ENCODE measurements around the gene GJD4. TPM values are rescaled to one million over a fixed set of nuclear protein-coding genes. Genes with fewer than 3 reads are reported as not detected.

GJD4 gene
- total and polyA plus RNA-seq, 2 experiments from 2014 or later, result not detected

DNA sequence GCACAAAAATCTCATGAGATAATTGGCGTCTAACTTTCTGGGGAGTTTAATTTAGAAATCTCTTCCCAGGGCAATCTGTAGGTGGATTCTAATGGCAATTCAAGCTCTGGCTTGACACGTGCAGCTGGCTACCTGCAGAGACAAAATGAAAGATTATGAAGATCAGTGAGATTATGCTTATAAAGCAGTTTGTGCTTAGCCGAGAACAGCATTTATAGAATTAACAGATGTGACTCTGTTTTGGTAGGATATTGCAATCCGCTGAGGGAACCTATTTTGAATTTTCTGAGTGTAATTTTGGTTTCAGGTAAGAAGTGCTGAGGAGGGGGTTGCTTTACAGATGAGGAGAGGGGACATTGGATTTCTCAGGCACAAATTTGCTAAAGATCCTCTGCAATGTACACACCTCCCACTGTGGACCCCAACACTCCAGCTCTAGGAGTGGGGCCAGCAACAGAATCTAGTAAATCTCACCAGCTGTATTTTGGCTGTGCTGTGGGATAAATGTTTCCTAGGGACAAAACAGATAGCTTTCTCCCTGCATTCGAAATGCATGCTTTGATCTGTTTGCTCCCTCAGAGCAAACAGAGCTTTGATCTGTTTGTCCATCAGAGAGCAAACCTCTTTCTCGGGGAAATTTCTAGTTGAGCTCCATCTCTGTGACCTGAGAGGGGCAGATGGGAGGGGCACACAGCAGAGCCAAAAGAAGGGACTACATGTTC, 7.4 kb downstream of the GJD4 start (continued):
- TF ChIP-seq ZNF462 (CRISPR knock-in tag; IDR thresholded peaks at IDR 0.05) (no peak), NANOG (IDR thresholded peaks at IDR 0.05; ENCODE audit: borderline replicate concordance) (no peak), JUNB (IDR thresholded peaks at IDR 0.05; ENCODE audit: unreplicated experiment) (no peak), CREB1 (CRISPR knock-in tag; IDR thresholded peaks at IDR 0.05; ENCODE audit: low read depth) (no peak), POLR2AphosphoS5 (IDR thresholded peaks at IDR 0.05; ENCODE audit: low read depth) (no peak), ZNF331 (CRISPR knock-in tag; IDR thresholded peaks at IDR 0.05; ENCODE audit: low read depth) (no peak), EZH2phosphoT487 (IDR thresholded peaks at IDR 0.05; ENCODE audit: unreplicated experiment) (no peak)
- TF ChIP-seq, protein P1, sequence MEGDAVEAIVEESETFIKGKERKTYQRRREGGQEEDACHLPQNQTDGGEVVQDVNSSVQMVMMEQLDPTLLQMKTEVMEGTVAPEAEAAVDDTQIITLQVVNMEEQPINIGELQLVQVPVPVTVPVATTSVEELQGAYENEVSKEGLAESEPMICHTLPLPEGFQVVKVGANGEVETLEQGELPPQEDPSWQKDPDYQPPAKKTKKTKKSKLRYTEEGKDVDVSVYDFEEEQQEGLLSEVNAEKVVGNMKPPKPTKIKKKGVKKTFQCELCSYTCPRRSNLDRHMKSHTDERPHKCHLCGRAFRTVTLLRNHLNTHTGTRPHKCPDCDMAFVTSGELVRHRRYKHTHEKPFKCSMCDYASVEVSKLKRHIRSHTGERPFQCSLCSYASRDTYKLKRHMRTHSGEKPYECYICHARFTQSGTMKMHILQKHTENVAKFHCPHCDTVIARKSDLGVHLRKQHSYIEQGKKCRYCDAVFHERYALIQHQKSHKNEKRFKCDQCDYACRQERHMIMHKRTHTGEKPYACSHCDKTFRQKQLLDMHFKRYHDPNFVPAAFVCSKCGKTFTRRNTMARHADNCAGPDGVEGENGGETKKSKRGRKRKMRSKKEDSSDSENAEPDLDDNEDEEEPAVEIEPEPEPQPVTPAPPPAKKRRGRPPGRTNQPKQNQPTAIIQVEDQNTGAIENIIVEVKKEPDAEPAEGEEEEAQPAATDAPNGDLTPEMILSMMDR (conservative IDR thresholded peaks at IDR 0.05; ENCODE audit: low read depth in 2 of 2), result no peak
